Upper lobe of left lung (tissue), 4 donors: ENCODE measurements around the gene CNNM3.
A peak's percentile ranks its signal among the peaks of the same experiment; 100 is the strongest.

ENCODE experiments used
- CTCF ChIP-seq, 6 experiments: fragments of 450-650 bp in 4 of 6; fragments of 200-600 bp in 2 of 6; sonication (generic) in 2 of 6; IDR thresholded peaks; one replicate each; pipeline ENCODE4 v1.5.1; 2016 to 2019; ENCODE audit warnings: antibody characterized with exemption in 6 of 6
- POLR2A ChIP-seq, 4 donors: fragments of 450-650 bp; IDR thresholded peaks; one replicate each; pipeline ENCODE4 v1.5.1; 2016 to 2017; ENCODE audit warnings: antibody characterized with exemption in 4 of 4, mild to moderate bottlenecking in 2 of 4
- POLR2AphosphoS5 ChIP-seq, 2 donors: sonication (generic); formaldehyde crosslinking; IDR thresholded peaks; one replicate each; pipeline ENCODE4 v1.5.1; 2017; ENCODE audit warnings: antibody characterized with exemption in 2 of 2

- no peak for TF ChIP-seq CTCF (IDR thresholded peaks at IDR 0.05)
- TF ChIP-seq POLR2AphosphoS5 (IDR thresholded peaks at IDR 0.05): no peak
- peak in 1 of 4 donors; percentile 26 for TF ChIP-seq POLR2A (IDR thresholded peaks at IDR 0.05)
Measured at GRCh38 chr2:96815326-96816126, 542 bp upstream of the CNNM3 start.
